Activated B cell treated with CpG ODN at 0.5 μM for 24 hours (primary cell): ENCODE measurements around the gene DNAJB4. TPM values are rescaled to one million over a fixed set of nuclear protein-coding genes. Genes with fewer than 3 reads are reported as not detected.
"Not testable (repeated sequence)": the region's sequence is repeated elsewhere in the genome, so short reads cannot be mapped to it uniquely, and the experiment has no call there.

Source experiments
- ATAC-seq: fragments of 200-7000 bp; cut with Tn5 transposase; one replicate; pipeline ENCODE4 v1.10.0; 2021; ENCODE audit warnings: low read depth, mild to moderate bottlenecking, moderate library complexity
- CTCF ChIA-PET: fragments of 350-600 bp; sonication (Branson Sonifier 250); formaldehyde crosslinking; loops from one replicate; lab custom pipeline; 2021; ENCODE audit warnings: antibody characterized with exemption; lab: Charles Lee
- POLR2A ChIA-PET: fragments of 350-600 bp; sonication (Branson Sonifier 250); formaldehyde crosslinking; loops from one replicate; lab custom pipeline; 2021; ENCODE audit warnings: antibody characterized with exemption; lab: Charles Lee
- DNase-seq: peaks from one replicate; pipeline ENCODE4 v3.0.0; 2022
- H3K27ac Mint-ChIP-seq: one replicate; pipeline ENCODE4 v1.8.0; 2020; ENCODE audit warnings: mixed read lengths
- H3K27me3 Mint-ChIP-seq: one replicate; pipeline ENCODE4 v1.8.0; 2021; ENCODE audit warnings: mixed read lengths
- H3K36me3 Mint-ChIP-seq: one replicate; pipeline ENCODE4 v1.8.0; 2021; ENCODE audit warnings: low read depth, mixed read lengths
- H3K4me1 Mint-ChIP-seq: one replicate; pipeline ENCODE4 v1.8.0; 2021; ENCODE audit warnings: mixed read lengths
- H3K4me3 Mint-ChIP-seq: one replicate; pipeline ENCODE4 v1.8.0; 2020; ENCODE audit warnings: mild to moderate bottlenecking, mixed read lengths
- H3K9me3 Mint-ChIP-seq: one replicate; pipeline ENCODE4 v1.8.0; 2020; ENCODE audit warnings: mixed read lengths
- intact Hi-C: fragments of 100-400 bp; cut with micrococcal nuclease; formaldehyde crosslinking; loops from one replicate; pipeline ENCODE4 v1.15.1; 2024
- total RNA-seq: library from RNA; stranded (reverse); gene quantifications from 2 replicates; pipeline ENCODE4 v1.2.3, GENCODE V29; 2022
- TF ChIP-seq, protein P1 (sequence below): fragments of 200-600 bp; IDR thresholded peaks from one replicate; pipeline ENCODE4 v1.8.0; 2022; ENCODE audit warnings: antibody characterized with exemption, mild to moderate bottlenecking

Gene DNAJB4
- total RNA-seq, 1 donor from 2014 or later = 11.9 TPM

DNA sequence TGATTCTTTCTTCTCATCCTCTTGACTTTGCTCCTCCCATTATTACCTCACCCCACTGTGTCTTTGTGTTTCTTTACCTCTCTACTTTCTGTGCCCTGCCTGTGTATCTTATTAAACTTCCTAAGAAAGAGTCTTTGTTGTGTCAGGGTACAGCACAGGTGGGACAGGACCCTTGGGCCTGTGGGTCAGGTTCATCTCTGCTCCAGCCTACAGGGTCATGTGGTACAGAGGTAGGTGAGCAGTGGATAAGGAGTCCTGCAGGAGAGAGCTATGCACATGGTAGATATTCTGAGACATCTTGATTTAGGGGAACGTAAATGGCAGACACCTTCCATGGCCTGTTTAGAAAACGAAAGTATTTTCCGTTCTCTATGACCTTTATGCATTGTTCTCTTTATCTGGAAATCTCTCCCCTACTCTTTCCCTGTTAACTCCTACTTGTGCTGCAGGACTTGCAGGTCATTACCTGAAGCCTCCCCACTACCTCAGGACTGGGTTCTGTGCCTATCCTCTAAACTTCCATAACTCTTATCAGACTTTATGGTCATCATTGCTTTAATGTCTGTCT lies 50.9 kb downstream of the DNAJB4 start:
- Mint-ChIP-seq H3K4me1 (no peaks in the 10 kb centered on the region), H3K36me3 (no peaks in the 10 kb centered on the region), H3K27ac (no peak overlapping the region), H3K4me3 (no peak overlapping the region), H3K9me3 (no peaks in the 10 kb centered on the region), H3K27me3 (peaks cover 8% of the 10 kb centered on the region)
- ATAC-seq = no peak
- ChIA-PET CTCF (no interaction called here), POLR2A (no interaction called here)
- intact Hi-C loops = no loop called here
- TF ChIP-seq, protein P1, sequence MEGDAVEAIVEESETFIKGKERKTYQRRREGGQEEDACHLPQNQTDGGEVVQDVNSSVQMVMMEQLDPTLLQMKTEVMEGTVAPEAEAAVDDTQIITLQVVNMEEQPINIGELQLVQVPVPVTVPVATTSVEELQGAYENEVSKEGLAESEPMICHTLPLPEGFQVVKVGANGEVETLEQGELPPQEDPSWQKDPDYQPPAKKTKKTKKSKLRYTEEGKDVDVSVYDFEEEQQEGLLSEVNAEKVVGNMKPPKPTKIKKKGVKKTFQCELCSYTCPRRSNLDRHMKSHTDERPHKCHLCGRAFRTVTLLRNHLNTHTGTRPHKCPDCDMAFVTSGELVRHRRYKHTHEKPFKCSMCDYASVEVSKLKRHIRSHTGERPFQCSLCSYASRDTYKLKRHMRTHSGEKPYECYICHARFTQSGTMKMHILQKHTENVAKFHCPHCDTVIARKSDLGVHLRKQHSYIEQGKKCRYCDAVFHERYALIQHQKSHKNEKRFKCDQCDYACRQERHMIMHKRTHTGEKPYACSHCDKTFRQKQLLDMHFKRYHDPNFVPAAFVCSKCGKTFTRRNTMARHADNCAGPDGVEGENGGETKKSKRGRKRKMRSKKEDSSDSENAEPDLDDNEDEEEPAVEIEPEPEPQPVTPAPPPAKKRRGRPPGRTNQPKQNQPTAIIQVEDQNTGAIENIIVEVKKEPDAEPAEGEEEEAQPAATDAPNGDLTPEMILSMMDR = no peak
- no peak for DNase-seq

DNA sequence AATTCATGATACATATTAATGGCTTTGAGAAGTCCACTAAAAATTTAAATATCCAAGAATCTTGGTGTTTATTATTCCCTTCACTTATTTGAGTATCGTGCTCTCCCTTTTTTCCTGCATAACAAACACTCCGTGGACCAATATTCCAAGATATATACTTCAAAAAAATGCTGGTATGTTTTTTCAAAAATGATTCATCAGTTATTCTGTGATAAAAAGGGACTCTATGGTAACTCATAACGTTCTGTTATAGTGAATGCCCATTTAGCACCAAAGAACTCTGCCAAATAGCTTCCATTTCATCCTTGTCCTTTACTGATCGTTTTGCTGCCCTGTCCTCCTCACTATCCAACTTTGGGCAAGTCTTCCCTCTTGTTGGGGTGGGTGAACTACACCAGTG lies 53.9 kb downstream of the DNAJB4 start:
- H3K9me3 Mint-ChIP-seq = no peaks in the 10 kb centered on the region
- H3K36me3 Mint-ChIP-seq = no peaks in the 10 kb centered on the region
- no peaks in the 10 kb centered on the region for H3K4me1 Mint-ChIP-seq
- ATAC-seq (no peak), DNase-seq (no peak)
- TF ChIP-seq, protein P1 = no peak
- intact Hi-C loops = no loop called here
- no peak overlapping the region for H3K27ac Mint-ChIP-seq
- ChIA-PET CTCF (no interaction called here), POLR2A (no interaction called here)
- no peak overlapping the region for H3K4me3 Mint-ChIP-seq
- H3K27me3 Mint-ChIP-seq = peaks cover 4% of the 10 kb centered on the region

DNA sequence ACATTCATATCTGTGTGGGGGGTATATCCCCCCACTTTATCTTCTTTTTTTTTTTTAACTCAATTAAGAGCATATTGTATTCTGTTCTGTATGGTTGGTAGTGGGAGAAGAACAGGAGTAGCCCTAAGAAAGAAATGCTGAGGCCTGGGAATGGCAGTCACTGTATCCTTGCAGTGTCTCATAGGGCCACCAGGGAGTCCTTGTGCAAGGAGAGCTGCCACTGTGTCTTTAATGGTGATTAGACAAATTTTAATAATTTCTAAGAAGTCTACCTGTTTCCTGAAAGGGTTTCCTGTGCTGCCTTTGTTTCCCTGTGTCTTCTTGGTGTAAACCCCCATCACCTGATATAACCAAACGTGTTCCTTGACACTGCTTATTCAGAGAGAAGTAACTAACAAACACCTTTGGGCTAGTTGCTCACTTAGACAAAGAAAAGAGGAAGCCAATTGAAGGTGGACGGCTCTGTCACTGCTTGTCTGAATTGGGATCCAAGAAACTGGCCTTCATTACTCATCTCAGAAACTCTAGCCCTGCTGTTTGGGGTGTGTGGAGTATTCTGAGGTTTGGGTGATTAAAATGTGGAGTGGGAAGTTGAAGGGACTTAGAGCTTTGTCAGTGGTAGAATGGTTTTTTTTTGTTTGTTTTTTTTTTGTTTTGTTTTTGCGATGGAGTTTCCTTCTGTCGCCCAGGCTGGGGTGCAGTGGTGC lies 56.3 kb downstream of the DNAJB4 start:
- peaks cover 9% of the 10 kb centered on the region for H3K27me3 Mint-ChIP-seq
- ATAC-seq = no peak
- CTCF ChIA-PET = no interaction called here
- intact Hi-C loops = no loop called here
- H3K4me1 Mint-ChIP-seq = no peaks in the 10 kb centered on the region
- no peaks in the 10 kb centered on the region for H3K36me3 Mint-ChIP-seq
- no peak overlapping the region for H3K4me3 Mint-ChIP-seq
- H3K27ac Mint-ChIP-seq = no peak overlapping the region
- H3K9me3 Mint-ChIP-seq = no peaks in the 10 kb centered on the region
- TF ChIP-seq, protein P1 = no peak
- DNase-seq = no peak
- POLR2A ChIA-PET = no interaction called here

DNA sequence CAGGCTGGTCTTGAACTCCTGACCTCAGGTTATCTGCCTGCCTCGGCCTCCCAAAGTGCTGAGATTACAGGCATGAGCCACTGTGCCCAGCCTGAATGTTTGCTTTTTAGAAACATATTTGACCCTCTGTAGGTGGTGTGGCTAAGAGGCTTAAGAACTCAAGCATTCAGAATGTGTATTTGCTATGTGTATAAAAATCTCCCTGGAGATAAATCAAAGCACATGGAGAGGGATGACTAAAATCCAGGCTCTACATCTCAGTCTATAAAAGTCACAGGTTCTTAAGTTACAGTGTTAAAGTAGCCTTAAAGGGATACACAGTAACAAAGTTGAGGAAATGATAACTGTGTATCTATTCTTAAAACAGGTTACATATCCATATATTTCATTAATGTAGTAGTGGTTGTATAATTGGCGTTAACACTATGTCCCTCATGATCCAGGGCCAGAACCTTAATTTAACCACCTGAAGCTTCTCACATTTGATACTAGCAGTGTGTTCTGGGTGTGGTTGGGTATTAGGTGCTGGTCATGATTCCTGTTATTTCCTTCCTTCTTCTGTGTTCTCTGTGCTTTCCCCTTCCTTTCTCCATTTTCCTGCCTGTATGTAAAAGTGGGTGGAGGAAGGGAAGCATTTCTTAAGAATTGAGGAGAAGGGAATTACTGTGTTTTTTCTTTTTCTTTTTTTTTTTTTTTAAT lies 57.2 kb downstream of the DNAJB4 start:
- CTCF ChIA-PET = no interaction called here

DNA sequence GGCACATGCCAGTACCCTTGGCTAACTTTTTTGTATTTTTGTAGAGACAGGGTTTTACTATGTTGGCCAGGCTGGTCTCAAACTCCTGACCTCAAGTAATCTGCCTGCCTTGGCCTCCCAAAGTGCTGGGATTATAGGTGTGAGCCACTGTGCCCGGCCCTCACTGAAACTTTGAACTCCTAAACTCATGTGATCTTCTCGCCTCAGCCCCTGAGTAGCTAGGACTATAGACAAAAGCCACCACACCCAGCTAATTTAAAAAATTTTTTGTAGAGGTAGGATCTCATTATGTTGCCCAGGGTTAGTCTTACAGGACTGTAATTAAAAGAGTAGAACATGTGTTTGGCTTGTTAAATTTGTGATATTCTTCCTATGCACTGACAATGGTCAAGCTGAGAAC lies 60.1 kb downstream of the DNAJB4 start:
- POLR2A ChIA-PET, ATAC-seq, H3K27ac Mint-ChIP-seq, CTCF ChIA-PET, H3K4me3 Mint-ChIP-seq, H3K36me3 Mint-ChIP-seq, intact Hi-C loops, DNase-seq, H3K9me3 Mint-ChIP-seq, H3K4me1 Mint-ChIP-seq: not testable (repeated sequence)
- H3K27me3 Mint-ChIP-seq = peaks cover 14% of the 10 kb centered on the region

More for the DNA sequence above, 57.2 kb downstream of the DNAJB4 start:
- TF ChIP-seq, protein P1 = no peak
- Mint-ChIP-seq H3K9me3 (no peaks in the 10 kb centered on the region), H3K4me3 (no peak overlapping the region), H3K27ac (no peak overlapping the region), H3K4me1 (no peaks in the 10 kb centered on the region), H3K36me3 (no peaks in the 10 kb centered on the region), H3K27me3 (peaks cover 9% of the 10 kb centered on the region)
- ATAC-seq (no peak), DNase-seq (no peak)
- POLR2A ChIA-PET = no interaction called here
- intact Hi-C loops = no loop called here

Other genes starting within 250 kb of the DNAJB4 start
- 42.1 and 58.4 TPM in 2 replicates for gene USP33, start 245.1 kb upstream of the DNAJB4 start, total RNA-seq
- 11.1 and 13.0 TPM in 2 replicates for gene MIGA1, start 225.3 kb upstream of the DNAJB4 start, total RNA-seq
- 0.46 and 0.73 TPM in 2 replicates for gene NEXN, start 116.3 kb upstream of the DNAJB4 start, total RNA-seq
- gene FUBP1, start 25.9 kb upstream of the DNAJB4 start, total RNA-seq = 259 and 282 TPM in 2 replicates
- gene GIPC2, start 41.0 kb downstream of the DNAJB4 start, total RNA-seq = not detected in 2 replicates